Sigmoid colon (tissue), 7 donors: ENCODE results near the gene DUOXA2. TPM values are rescaled to one million over a fixed set of nuclear protein-coding genes. Genes with fewer than 3 reads are reported as not detected.
"Not testable (repeated sequence)": the region's sequence is repeated elsewhere in the genome, so short reads cannot be mapped to it uniquely, and the experiment has no call there.

Experiments used
- DNase-seq: peaks from one replicate; pipeline ENCODE4 v3.0.0-alpha.2; 2019
- H3K27ac ChIP-seq, 4 donors: fragments of 200-600 bp; sonication (generic); one replicate each; pipeline ENCODE4 v1.5.1; 2016 to 2019; ENCODE audit warnings: mild to moderate bottlenecking in 1 of 4
- H3K27me3 ChIP-seq, 3 donors: fragments of 200-600 bp; sonication (generic); one replicate each; pipeline ENCODE4 v1.5.1; 2019; ENCODE audit warnings: mild to moderate bottlenecking in 1 of 3
- H3K36me3 ChIP-seq, 4 donors: fragments of 200-600 bp; sonication (generic); one replicate each; pipeline ENCODE4 v1.5.1; 2016 to 2019
- H3K4me1 ChIP-seq, 4 donors: fragments of 200-600 bp; sonication (generic); one replicate each; pipeline ENCODE4 v1.5.1; 2017 to 2019
- H3K4me3 ChIP-seq, 4 donors: fragments of 200-600 bp; sonication (generic); one replicate each; pipeline ENCODE4 v1.5.1; 2017 to 2019; ENCODE audit warnings: mild to moderate bottlenecking in 2 of 4, moderate library complexity in 1 of 4
- H3K9me3 ChIP-seq, 4 donors: fragments of 200-600 bp in 3 of 4; sonication (generic) in 3 of 4; one replicate each; pipeline versions ENCODE4 v1.5.1 to v1.6.1; 2013 to 2019
- EP300 ChIP-seq, 4 donors: sonication (generic); formaldehyde crosslinking; IDR thresholded peaks; one replicate each; pipeline ENCODE4 v1.6.1; 2017; ENCODE audit warnings: antibody characterized with exemption in 4 of 4
- POLR2A ChIP-seq, 2 donors: fragments of 450-650 bp; IDR thresholded peaks; one replicate each; pipeline ENCODE4 v1.6.1; 2016; ENCODE audit warnings: antibody characterized with exemption in 2 of 2, mild to moderate bottlenecking in 2 of 2, moderate library complexity in 2 of 2
- POLR2AphosphoS5 ChIP-seq, 4 donors: sonication (generic); formaldehyde crosslinking; IDR thresholded peaks; one replicate each; pipeline ENCODE4 v1.6.1; 2017; ENCODE audit warnings: antibody characterized with exemption in 4 of 4
- WGBS, 2 donors: extraction: QIAGEN DNeasy Blood & Tissue Kit; methylation state at CpG; one replicate each; pipeline ENCODE4 v1.1.7; 2013; 5-methylcytosine and 5-hydroxymethylcytosine counted together
- intact Hi-C: fragments of 100-400 bp; cut with DNase I; formaldehyde crosslinking; loops from one replicate; pipeline ENCODE4 v1.15.1; 2023
- polyA plus RNA-seq, 3 donors: library from polyadenylated mRNA; stranded (reverse); fragments of 200-250 nt; gene quantifications; one replicate each; pipeline ENCODE4 v1.2.3, GENCODE V29; 2013
- total RNA-seq, 4 donors: library from RNA; depleted of rRNA; stranded (reverse); fragments of >200 nt; gene quantifications; one replicate each; pipeline ENCODE4 v1.1.0, GENCODE V29; 2016
- TF ChIP-seq, protein P1 (sequence below), 4 experiments: fragments of 450-650 bp in 3 of 4; fragments of 200-600 bp in 1 of 4; IDR thresholded peaks; one replicate each; pipeline ENCODE4 v1.5.1; 2016 to 2019; ENCODE audit warnings: antibody characterized with exemption in 4 of 4, mild to moderate bottlenecking in 3 of 4, moderate library complexity in 2 of 4
- donor health status: healthy with polysubstance abuse.
- donor health status: Bipolar disorder and iron deficiency.
- donor health status: healthy.

Gene DUOXA2
- total and polyA plus RNA-seq, 7 donors: 0.28 to 117 (median 1.4) TPM; not detected in 4

DNA sequence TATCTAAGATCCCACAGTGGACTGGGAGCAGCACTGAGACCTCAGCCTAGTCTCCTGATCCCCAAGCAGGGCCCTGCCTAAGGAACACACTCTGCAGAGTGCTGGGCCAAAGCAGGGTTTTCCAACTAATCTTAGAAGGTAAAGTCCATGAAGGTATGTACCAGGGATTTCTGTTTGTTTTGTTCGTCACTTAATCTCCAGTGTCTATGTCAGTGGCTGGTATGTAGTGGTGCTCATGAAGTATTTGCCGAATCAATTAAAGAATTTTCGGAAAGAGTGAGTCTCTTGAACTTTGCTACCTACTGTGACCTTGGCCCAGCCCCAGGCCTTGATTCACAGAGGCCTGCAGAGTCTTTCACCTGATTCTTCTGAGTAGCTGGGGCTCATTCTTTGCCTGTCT, 17.4 kb downstream of the DUOXA2 start:
- DNase-seq: no peak
- no peaks in the 10 kb centered on the region for H3K9me3 ChIP-seq
- H3K27ac ChIP-seq: no peak overlapping the region
- intact Hi-C loops: no loop called here
- peaks cover 29 to 79% (median 57%) of the 10 kb centered on the region in 3 donors for H3K27me3 ChIP-seq
- no peaks in the 10 kb centered on the region for H3K36me3 ChIP-seq
- H3K4me1 ChIP-seq: peaks cover 0 to 24% (median 20%) of the 10 kb centered on the region in 4 donors
- no peak overlapping the region for H3K4me3 ChIP-seq
- WGBS, 2 donors: 86 to 95% methylated on average over 3 of the region's 3 CpGs
- TF ChIP-seq POLR2A (IDR thresholded peaks at IDR 0.05) (no peak), EP300 (IDR thresholded peaks at IDR 0.05) (no peak), POLR2AphosphoS5 (IDR thresholded peaks at IDR 0.05) (no peak)
- TF ChIP-seq, protein P1, sequence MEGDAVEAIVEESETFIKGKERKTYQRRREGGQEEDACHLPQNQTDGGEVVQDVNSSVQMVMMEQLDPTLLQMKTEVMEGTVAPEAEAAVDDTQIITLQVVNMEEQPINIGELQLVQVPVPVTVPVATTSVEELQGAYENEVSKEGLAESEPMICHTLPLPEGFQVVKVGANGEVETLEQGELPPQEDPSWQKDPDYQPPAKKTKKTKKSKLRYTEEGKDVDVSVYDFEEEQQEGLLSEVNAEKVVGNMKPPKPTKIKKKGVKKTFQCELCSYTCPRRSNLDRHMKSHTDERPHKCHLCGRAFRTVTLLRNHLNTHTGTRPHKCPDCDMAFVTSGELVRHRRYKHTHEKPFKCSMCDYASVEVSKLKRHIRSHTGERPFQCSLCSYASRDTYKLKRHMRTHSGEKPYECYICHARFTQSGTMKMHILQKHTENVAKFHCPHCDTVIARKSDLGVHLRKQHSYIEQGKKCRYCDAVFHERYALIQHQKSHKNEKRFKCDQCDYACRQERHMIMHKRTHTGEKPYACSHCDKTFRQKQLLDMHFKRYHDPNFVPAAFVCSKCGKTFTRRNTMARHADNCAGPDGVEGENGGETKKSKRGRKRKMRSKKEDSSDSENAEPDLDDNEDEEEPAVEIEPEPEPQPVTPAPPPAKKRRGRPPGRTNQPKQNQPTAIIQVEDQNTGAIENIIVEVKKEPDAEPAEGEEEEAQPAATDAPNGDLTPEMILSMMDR (IDR thresholded peaks at IDR 0.05): no peak

DNA sequence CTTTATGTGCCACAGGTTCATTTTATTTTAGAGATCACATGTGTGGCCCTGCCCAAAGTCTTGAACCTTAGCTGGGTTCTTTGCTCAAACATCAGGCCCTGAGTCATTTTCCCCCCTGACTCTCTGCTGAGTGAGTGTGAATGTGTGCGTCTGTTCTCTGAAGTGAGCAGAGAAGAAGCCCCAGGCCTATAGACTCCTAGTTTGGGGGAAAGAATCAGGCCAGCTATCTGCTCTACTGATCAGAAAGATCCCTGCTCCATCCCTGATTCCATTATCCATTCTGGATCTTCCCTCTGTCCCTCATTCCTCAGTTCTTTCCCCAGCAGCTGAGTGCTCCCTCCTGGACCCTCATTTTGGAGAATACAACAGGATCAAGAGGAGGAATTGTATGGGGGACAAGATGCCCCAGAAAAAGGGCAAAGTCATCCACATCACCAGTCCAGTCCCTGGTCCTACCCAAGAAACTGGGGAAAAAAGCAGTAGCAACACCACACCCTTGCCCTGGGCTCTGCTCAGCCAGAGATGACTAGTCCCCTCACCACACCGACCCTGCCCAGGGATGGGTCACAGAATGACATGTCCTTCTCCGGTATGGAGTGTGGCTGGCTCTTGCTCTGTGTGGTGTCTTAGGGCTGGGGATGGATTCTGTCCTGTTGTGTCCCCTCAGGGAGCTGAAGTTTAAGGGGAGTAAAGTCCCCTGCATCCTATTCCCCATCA, 18.9 kb downstream of the DUOXA2 start:
- peaks cover 29 to 75% (median 53%) of the 10 kb centered on the region in 3 donors for H3K27me3 ChIP-seq
- TF ChIP-seq POLR2AphosphoS5 (IDR thresholded peaks at IDR 0.05) (no peak), POLR2A (IDR thresholded peaks at IDR 0.05) (no peak), EP300 (IDR thresholded peaks at IDR 0.05) (no peak)
- TF ChIP-seq, protein P1 (IDR thresholded peaks at IDR 0.05): no peak
- no peaks in the 10 kb centered on the region for H3K36me3 ChIP-seq
- 77 to 80% methylated on average over 3 of the region's 3 CpGs for WGBS, 2 donors
- peaks cover 0 to 24% (median 20%) of the 10 kb centered on the region in 4 donors for H3K4me1 ChIP-seq
- intact Hi-C loops: no loop called here
- no peak for DNase-seq
- no peaks in the 10 kb centered on the region for H3K9me3 ChIP-seq
- no peak overlapping the region for H3K27ac ChIP-seq
- no peak overlapping the region for H3K4me3 ChIP-seq

DNA sequence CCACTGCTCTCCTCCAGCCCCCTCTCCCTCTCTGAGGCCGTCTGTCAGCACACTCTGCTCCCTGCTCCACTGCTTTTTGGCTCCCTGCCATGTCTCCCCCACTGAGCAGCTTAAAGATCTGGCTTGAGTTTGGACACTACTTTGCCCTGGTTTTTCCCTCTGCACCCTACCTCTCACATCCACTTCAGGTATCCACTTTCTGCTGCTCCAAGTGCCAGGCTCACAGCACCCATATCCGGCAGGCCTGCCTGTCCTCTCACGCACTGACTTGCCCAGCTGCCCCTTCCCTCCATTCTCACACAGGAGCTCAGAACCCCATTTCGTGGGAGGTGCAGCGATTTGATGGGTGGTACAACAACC, 19.4 kb downstream of the DUOXA2 start:
- H3K27me3 ChIP-seq: peaks cover 26 to 75% (median 48%) of the 10 kb centered on the region in 3 donors
- 81 to 85% methylated on average over 5 of the region's 5 CpGs for WGBS, 2 donors
- no peak overlapping the region for H3K27ac ChIP-seq
- H3K36me3 ChIP-seq: no peaks in the 10 kb centered on the region
- no peak for TF ChIP-seq POLR2A (IDR thresholded peaks at IDR 0.05)
- no peak for TF ChIP-seq EP300 (IDR thresholded peaks at IDR 0.05)
- H3K9me3 ChIP-seq: no peaks in the 10 kb centered on the region
- DNase-seq: no peak
- H3K4me3 ChIP-seq: no peak overlapping the region
- H3K4me1 ChIP-seq: peaks cover 0 to 24% (median 20%) of the 10 kb centered on the region in 4 donors
- intact Hi-C loops: no loop called here

DNA sequence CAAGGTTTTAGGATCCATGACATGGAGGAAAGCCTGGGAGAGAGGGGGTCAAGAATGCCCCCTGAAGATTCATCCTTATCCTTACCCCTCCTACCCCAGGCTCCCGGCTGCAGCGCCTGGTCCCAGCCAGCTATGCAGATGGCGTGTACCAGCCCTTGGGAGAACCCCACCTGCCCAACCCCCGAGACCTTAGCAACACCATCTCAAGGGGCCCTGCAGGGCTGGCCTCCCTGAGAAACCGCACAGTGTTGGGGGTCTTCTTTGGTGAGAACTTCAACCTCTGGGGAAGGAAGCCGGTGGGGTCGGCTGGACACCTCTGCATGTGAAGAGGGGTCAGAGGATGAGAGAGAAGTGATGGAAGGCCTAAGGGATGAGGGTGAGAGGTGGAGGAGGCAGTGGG, 19.9 kb downstream of the DUOXA2 start:
- TF ChIP-seq EP300 (IDR thresholded peaks at IDR 0.05): no peak
- TF ChIP-seq POLR2AphosphoS5 (IDR thresholded peaks at IDR 0.05): no peak
- no peak for TF ChIP-seq POLR2A (IDR thresholded peaks at IDR 0.05)
- TF ChIP-seq, protein P1 (IDR thresholded peaks at IDR 0.05): no peak
- intact Hi-C loops: no loop called here
- H3K4me1 ChIP-seq: peaks cover 0 to 19% (median 17%) of the 10 kb centered on the region in 4 donors
- peaks cover 23 to 75% (median 43%) of the 10 kb centered on the region in 3 donors for H3K27me3 ChIP-seq
- 95% methylated on average over 7 of the region's 7 CpGs for WGBS, 2 donors
- no peaks in the 10 kb centered on the region for H3K9me3 ChIP-seq
- H3K4me3 ChIP-seq: no peak overlapping the region
- H3K27ac ChIP-seq: no peak overlapping the region
- H3K36me3 ChIP-seq: no peaks in the 10 kb centered on the region
- DNase-seq: no peak

DNA sequence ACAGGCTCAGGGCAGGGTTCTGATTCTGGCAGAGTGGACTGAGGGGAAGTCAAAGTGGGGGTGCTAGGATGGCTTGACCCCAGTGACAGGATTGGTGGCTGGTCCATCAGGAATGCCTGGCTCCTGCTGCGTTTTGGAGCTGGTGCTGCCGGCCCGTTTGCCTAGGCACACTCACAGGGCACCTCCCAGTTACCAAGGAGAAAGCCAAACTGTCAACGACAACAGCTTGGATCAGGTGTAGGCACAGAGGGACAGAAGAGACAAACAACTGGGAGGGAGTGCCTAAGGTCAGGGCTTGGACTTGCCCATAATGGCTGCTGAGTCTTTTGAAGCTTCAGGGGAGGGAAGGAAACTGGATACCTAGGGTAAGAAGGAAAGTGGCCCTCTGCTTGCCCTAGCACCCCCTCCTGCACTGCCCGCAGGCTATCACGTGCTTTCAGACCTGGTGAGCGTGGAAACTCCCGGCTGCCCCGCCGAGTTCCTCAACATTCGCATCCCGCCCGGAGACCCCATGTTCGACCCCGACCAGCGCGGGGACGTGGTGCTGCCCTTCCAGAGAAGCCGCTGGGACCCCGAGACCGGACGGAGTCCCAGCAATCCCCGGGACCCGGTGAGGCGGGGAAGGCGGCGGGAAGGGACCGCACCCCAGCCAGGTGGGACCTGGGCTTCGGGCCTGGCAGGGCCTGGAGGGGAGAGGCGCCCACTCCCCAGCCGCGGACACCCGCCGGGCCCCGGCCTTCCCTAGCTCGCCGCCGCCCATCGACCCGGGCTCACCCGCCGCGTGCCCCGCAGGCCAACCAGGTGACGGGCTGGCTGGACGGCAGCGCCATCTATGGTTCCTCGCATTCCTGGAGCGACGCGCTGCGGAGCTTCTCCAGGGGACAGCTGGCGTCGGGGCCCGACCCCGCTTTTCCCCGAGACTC, 20.8 kb downstream of the DUOXA2 start:
- TF ChIP-seq, protein P1 (IDR thresholded peaks at IDR 0.05): no peak
- TF ChIP-seq EP300 (IDR thresholded peaks at IDR 0.05): no peak
- no peak for TF ChIP-seq POLR2AphosphoS5 (IDR thresholded peaks at IDR 0.05)
- TF ChIP-seq POLR2A (IDR thresholded peaks at IDR 0.05): no peak
- intact Hi-C loops: no loop called here
- H3K36me3 ChIP-seq: no peaks in the 10 kb centered on the region
- no peak overlapping the region for H3K27ac ChIP-seq
- no peak for DNase-seq
- H3K27me3 ChIP-seq: peaks cover 14 to 75% (median 34%) of the 10 kb centered on the region in 3 donors
- 2 to 7% methylated on average over 57 of the region's 57 CpGs for WGBS, 2 donors
- no peaks in the 10 kb centered on the region for H3K9me3 ChIP-seq
- peak overlapping the region in 2 of 4 donors; percentile 3 to 27 for H3K4me3 ChIP-seq
- peaks cover 0 to 10% (median 8%) of the 10 kb centered on the region in 4 donors for H3K4me1 ChIP-seq

DNA sequence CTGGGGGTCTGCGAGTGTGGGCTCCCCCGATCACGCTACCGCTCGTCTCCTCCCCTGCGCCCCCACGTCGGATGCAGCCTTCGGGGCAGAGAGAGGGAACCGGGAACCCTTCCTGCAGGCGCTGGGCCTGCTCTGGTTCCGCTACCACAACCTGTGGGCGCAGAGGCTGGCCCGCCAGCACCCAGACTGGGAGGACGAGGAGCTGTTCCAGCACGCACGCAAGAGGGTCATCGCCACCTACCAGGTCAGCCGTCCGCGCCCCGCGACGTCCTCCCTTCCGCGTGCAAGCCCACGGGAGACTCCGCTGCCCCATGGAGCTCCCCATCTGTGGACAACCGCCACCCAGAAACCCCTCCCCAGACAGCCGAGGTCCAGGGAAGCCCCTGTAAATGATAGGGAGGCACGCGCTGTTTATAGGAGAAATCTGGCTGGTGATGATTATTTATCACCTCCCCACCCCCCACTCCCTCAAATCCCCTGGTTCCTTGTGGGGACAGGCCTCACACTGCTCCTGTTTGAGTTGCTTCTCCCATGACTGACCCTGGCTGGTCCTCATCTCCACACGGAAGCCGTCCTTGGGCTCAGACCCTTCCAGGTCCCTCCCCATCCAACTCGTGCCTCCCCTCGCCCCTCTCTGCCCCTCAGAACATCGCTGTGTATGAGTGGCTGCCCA, 21.7 kb downstream of the DUOXA2 start:
- H3K27ac ChIP-seq, intact Hi-C loops, H3K9me3 ChIP-seq, DNase-seq, H3K4me3 ChIP-seq, H3K36me3 ChIP-seq, H3K4me1 ChIP-seq: not testable (repeated sequence)
- 17 to 18% methylated on average over 11 of the region's 37 CpGs for WGBS, 2 donors
- peaks cover 13 to 67% (median 26%) of the 10 kb centered on the region in 3 donors for H3K27me3 ChIP-seq
